Glutamatergic neuron (in vitro differentiated cells): ENCODE data around the gene SLC39A10. TPM values are rescaled to one million over a fixed set of nuclear protein-coding genes. Genes with fewer than 3 reads are reported as not detected.

Experiments
- DNase-seq: peaks from one replicate; pipeline ENCODE4 v3.0.0; 2022
- H3K27ac Mint-ChIP-seq: one replicate; pipeline ENCODE4 v1.8.0; 2020; ENCODE audit warnings: mild to moderate bottlenecking, mixed read lengths, inconsistent platforms; ENCODE audit not compliant: unreplicated experiment
- H3K27me3 Mint-ChIP-seq: one replicate; pipeline ENCODE4 v1.8.0; 2020; ENCODE audit warnings: mild to moderate bottlenecking, moderate library complexity, mixed read lengths, inconsistent platforms; ENCODE audit not compliant: unreplicated experiment
- H3K36me3 Mint-ChIP-seq: one replicate; pipeline ENCODE4 v1.8.0; 2020; ENCODE audit warnings: mild to moderate bottlenecking, mixed read lengths, inconsistent platforms; ENCODE audit not compliant: unreplicated experiment
- H3K4me1 Mint-ChIP-seq: one replicate; pipeline ENCODE4 v1.8.0; 2020; ENCODE audit warnings: mild to moderate bottlenecking, low read depth, mixed read lengths, inconsistent platforms; ENCODE audit not compliant: unreplicated experiment
- H3K4me3 Mint-ChIP-seq: one replicate; pipeline ENCODE4 v1.8.0; 2020; ENCODE audit warnings: mild to moderate bottlenecking, mixed read lengths, inconsistent platforms; ENCODE audit not compliant: unreplicated experiment
- H3K9me3 Mint-ChIP-seq: one replicate; pipeline ENCODE4 v1.8.0; 2020; ENCODE audit warnings: mild to moderate bottlenecking, moderate library complexity, mixed read lengths, inconsistent platforms; ENCODE audit not compliant: unreplicated experiment
- CTCF ChIP-seq: fragments of 200-600 bp; sonication (generic); IDR thresholded peaks from one replicate; pipeline ENCODE4 v1.5.0; 2021; ENCODE audit not compliant: partially characterized antibody, unreplicated experiment
- total RNA-seq: library from RNA; stranded (reverse); fragmentation: NEBNext Ultra II Directional; extraction: Animal tissue kit (Norgen Biotek cat#: 25700); gene quantifications from one replicate; pipeline ENCODE4 v1.2.1, GENCODE V29; 2021; ENCODE audit not compliant: unreplicated experiment

Gene SLC39A10
- total RNA-seq, 1 donor from 2014 or later: 102 TPM

- H3K36me3 Mint-ChIP-seq: no peaks in the 10 kb centered on the region
- no peak for TF ChIP-seq CTCF
- H3K4me1 Mint-ChIP-seq: no peaks in the 10 kb centered on the region
- no peaks in the 10 kb centered on the region for H3K27me3 Mint-ChIP-seq
- H3K4me3 Mint-ChIP-seq: no peak overlapping the region
- DNase-seq: no peak
- H3K9me3 Mint-ChIP-seq: peaks cover under 1% of the 10 kb centered on the region
- H3K27ac Mint-ChIP-seq: no peak overlapping the region
These were observed 43.1 kb upstream of the SLC39A10 start for GRCh38 chr2:195613922-195614321.

- TF ChIP-seq CTCF: no peak
- Mint-ChIP-seq H3K27me3 (no peaks in the 10 kb centered on the region), H3K27ac (no peak overlapping the region), H3K9me3 (peaks cover 3% of the 10 kb centered on the region), H3K36me3 (no peaks in the 10 kb centered on the region), H3K4me1 (no peaks in the 10 kb centered on the region), H3K4me3 (no peak overlapping the region)
- no peak for DNase-seq
These were observed 37.4 kb upstream of the SLC39A10 start for GRCh38 chr2:195619590-195619989.

- Mint-ChIP-seq H3K9me3 (peaks cover 3% of the 10 kb centered on the region), H3K4me3 (no peak overlapping the region), H3K27ac (no peak overlapping the region), H3K36me3 (no peaks in the 10 kb centered on the region), H3K4me1 (no peaks in the 10 kb centered on the region), H3K27me3 (no peaks in the 10 kb centered on the region)
- no peak for DNase-seq
- no peak for TF ChIP-seq CTCF
These were observed 36.5 kb upstream of the SLC39A10 start for GRCh38 chr2:195620501-195620900.

GRCh38 chr2:195622966-195623365 lies 34.1 kb upstream of the SLC39A10 start:
- no peaks in the 10 kb centered on the region for H3K36me3 Mint-ChIP-seq
- no peak overlapping the region for H3K4me3 Mint-ChIP-seq
- no peak for DNase-seq
- no peak for TF ChIP-seq CTCF
- H3K27ac Mint-ChIP-seq: no peak overlapping the region
- peaks cover 3% of the 10 kb centered on the region for H3K9me3 Mint-ChIP-seq
- no peaks in the 10 kb centered on the region for H3K4me1 Mint-ChIP-seq
- H3K27me3 Mint-ChIP-seq: no peaks in the 10 kb centered on the region

GRCh38 chr2:195626507-195626906 lies 30.5 kb upstream of the SLC39A10 start:
- Mint-ChIP-seq H3K27ac (no peak overlapping the region), H3K4me3 (no peak overlapping the region), H3K9me3 (no peaks in the 10 kb centered on the region), H3K27me3 (no peaks in the 10 kb centered on the region), H3K36me3 (no peaks in the 10 kb centered on the region), H3K4me1 (no peaks in the 10 kb centered on the region)
- TF ChIP-seq CTCF: no peak
- no peak for DNase-seq
